ENCODE data around the gene CCNA1. TPM values are rescaled to one million over a fixed set of nuclear protein-coding genes. Genes with fewer than 3 reads are reported as not detected.

CCNA1 gene
- total RNA-seq = not detected in 2 replicates

GRCh38 chr13:36432106-36432544, at the start of gene CCNA1:
CCNA1 (plus strand) TSS chr13:36432495; CDS start chr13:36433057, 562 bp downstream.

Other genes with a start within 250 kb of the CCNA1 start
- gene SOHLH2, start 217.9 kb upstream of the CCNA1 start, total RNA-seq = 0.36 and 0.49 TPM in 2 replicates
- gene CCDC169, start 134.7 kb upstream of the CCNA1 start, total RNA-seq = 0.65 and 1.3 TPM in 2 replicates
- gene SPART, start 86.1 kb upstream of the CCNA1 start, total RNA-seq = 85.0 and 89.4 TPM in 2 replicates
- gene SERTM1, start 241.5 kb downstream of the CCNA1 start, total RNA-seq = not detected in 2 replicates